ENCODE results near the gene FXYD5. TPM values are rescaled to one million over a fixed set of nuclear protein-coding genes. Genes with fewer than 3 reads are reported as not detected.

Gene FXYD5
- total RNA-seq, 2 experiments from 2014 or later: 587 to 615 TPM

GRCh38 chr19:35181387-35181786, 26.9 kb downstream of the FXYD5 start:
- no peak overlapping the region for H3K27ac ChIP-seq (ENCODE audit: low read depth in 1 of 2, low read length in 2 of 2)
- Mint-ChIP-seq H3K4me1 (ENCODE audit: low read depth) (peaks cover 48% of the 10 kb centered on the region), H3K9me3 (no peaks in the 10 kb centered on the region), H3K4me3 (no peak overlapping the region), H3K27me3 (no peaks in the 10 kb centered on the region), H3K36me3 (ENCODE audit: low read depth) (no peaks in the 10 kb centered on the region), H3K27ac (no peak overlapping the region)
- H3K27me3 ChIP-seq (ENCODE audit: control insufficient read depth in 1 of 2, insufficient read depth in 2 of 2, low read length in 2 of 2): no peaks in the 10 kb centered on the region
- DNase-seq (no peak), ATAC-seq (ENCODE audit: poor library complexity) (no peak)
- no peak for TF ChIP-seq CTCF (IDR thresholded peaks at IDR 0.05)
- no peak overlapping the region for H3K4me3 ChIP-seq (ENCODE audit: low read length)
- H3K9me3 ChIP-seq (ENCODE audit: control insufficient read depth in 1 of 2, insufficient read depth in 1 of 2, low read length in 2 of 2): no peaks in the 10 kb centered on the region
- no peaks in the 10 kb centered on the region for H3K36me3 ChIP-seq (ENCODE audit: insufficient read depth, low read length)
- ChIA-PET CTCF (no interaction called here), POLR2A (interaction anchor here (0.8 to 1.8 kb wide), 4 partner anchors 10 to 30 kb away, joined by 4 to 10 read pairs (median 4); no protein-coding TSS in a partner anchor)
- intact Hi-C loops (cut with DNase I, micrococcal nuclease): no loop called here
- H3K4me1 ChIP-seq (ENCODE audit: insufficient read depth, low read length): peaks cover 25% of the 10 kb centered on the region

GRCh38 chr19:35184267-35184666, 29.7 kb downstream of the FXYD5 start:
- no peaks in the 10 kb centered on the region for H3K36me3 ChIP-seq (ENCODE audit: insufficient read depth, low read length)
- Mint-ChIP-seq H3K27ac (no peak overlapping the region), H3K9me3 (no peaks in the 10 kb centered on the region), H3K27me3 (no peaks in the 10 kb centered on the region), H3K36me3 (ENCODE audit: low read depth) (no peaks in the 10 kb centered on the region), H3K4me1 (ENCODE audit: low read depth) (peaks cover 30% of the 10 kb centered on the region), H3K4me3 (no peak overlapping the region)
- no peak overlapping the region for H3K4me3 ChIP-seq (ENCODE audit: low read length)
- no peak overlapping the region for H3K27ac ChIP-seq (ENCODE audit: low read depth in 1 of 2, low read length in 2 of 2)
- no peak for DNase-seq
- H3K9me3 ChIP-seq (ENCODE audit: control insufficient read depth in 1 of 2, insufficient read depth in 1 of 2, low read length in 2 of 2): no peaks in the 10 kb centered on the region
- H3K4me1 ChIP-seq (ENCODE audit: insufficient read depth, low read length): peaks cover 14% of the 10 kb centered on the region
- POLR2A ChIA-PET: interaction anchor here (1.2 to 1.7 kb wide), 2 partner anchors 12 to 17 kb away, joined by 3 to 5 read pairs; no protein-coding TSS in a partner anchor
- intact Hi-C loops (cut with DNase I, micrococcal nuclease): no loop called here
- no peaks in the 10 kb centered on the region for H3K27me3 ChIP-seq (ENCODE audit: control insufficient read depth in 1 of 2, insufficient read depth in 2 of 2, low read length in 2 of 2)
- CTCF ChIA-PET: no interaction called here
- ATAC-seq (ENCODE audit: poor library complexity): no peak
- no peak for TF ChIP-seq CTCF (IDR thresholded peaks at IDR 0.05)

- CTCF ChIA-PET: no interaction called here
- POLR2A ChIA-PET: no interaction called here
Measured at GRCh38 chr19:35184884-35185283, 30.3 kb downstream of the FXYD5 start.

More at GRCh38 chr19:35184884-35185283, 30.3 kb downstream of the FXYD5 start:
- Mint-ChIP-seq H3K27ac (no peak overlapping the region), H3K9me3 (no peaks in the 10 kb centered on the region), H3K36me3 (ENCODE audit: low read depth) (no peaks in the 10 kb centered on the region), H3K4me1 (ENCODE audit: low read depth) (peaks cover 24% of the 10 kb centered on the region), H3K27me3 (no peaks in the 10 kb centered on the region), H3K4me3 (no peak overlapping the region)
- Histone ChIP-seq H3K27ac (ENCODE audit: low read depth in 1 of 2, low read length in 2 of 2) (no peak overlapping the region), H3K9me3 (ENCODE audit: control insufficient read depth in 1 of 2, insufficient read depth in 1 of 2, low read length in 2 of 2) (no peaks in the 10 kb centered on the region), H3K4me1 (ENCODE audit: insufficient read depth, low read length) (peaks cover 7% of the 10 kb centered on the region), H3K27me3 (ENCODE audit: control insufficient read depth in 1 of 2, insufficient read depth in 2 of 2, low read length in 2 of 2) (no peaks in the 10 kb centered on the region), H3K36me3 (ENCODE audit: insufficient read depth, low read length) (no peaks in the 10 kb centered on the region), H3K4me3 (ENCODE audit: low read length) (no peak overlapping the region)
- no peak for DNase-seq
- ATAC-seq (ENCODE audit: poor library complexity): no peak
- TF ChIP-seq CTCF (IDR thresholded peaks at IDR 0.05): no peak
- intact Hi-C loops (cut with DNase I, micrococcal nuclease): no loop called here

All from CD4-positive, alpha-beta T cell (primary cell).